ACC112 (cell line): ENCODE measurements around the gene ITFG2.

ENCODE experiments used
- H2AFZ ChIP-seq: fragments of 200-600 bp; sonication (generic); one replicate; pipeline ENCODE4 v1.6.0; 2017; ENCODE audit warnings: antibody characterized with exemption, low read length; ENCODE audit not compliant: unreplicated experiment
- H3K27ac ChIP-seq: fragments of 200-600 bp; sonication (generic); 2 replicates; pipeline ENCODE4 v1.5.1; 2014; ENCODE audit warnings: low read depth, mild to moderate bottlenecking, antibody characterized with exemption, low read length, moderate library complexity
- H3K27me3 ChIP-seq: fragments of 200-600 bp; sonication (generic); 2 replicates; pipeline ENCODE4 v1.6.1; 2014; ENCODE audit warnings: mild to moderate bottlenecking, antibody characterized with exemption, low read length, moderate library complexity, mixed read lengths; ENCODE audit not compliant: insufficient read depth
- H3K36me3 ChIP-seq: fragments of 200-600 bp; sonication (generic); 2 replicates; pipeline ENCODE4 v1.6.1; 2016; ENCODE audit warnings: mild to moderate bottlenecking, antibody characterized with exemption, low read length, moderate library complexity, mixed read lengths; ENCODE audit not compliant: insufficient read depth
- H3K4me1 ChIP-seq: fragments of 200-600 bp; sonication (generic); one replicate; pipeline ENCODE4 v1.6.1; 2016; ENCODE audit warnings: low read length, mixed read lengths; ENCODE audit not compliant: insufficient read depth, unreplicated experiment, control insufficient read depth
- H3K4me3 ChIP-seq: fragments of 200-600 bp; sonication (generic); 2 replicates; pipeline ENCODE4 v1.5.1; 2014; ENCODE audit warnings: mild to moderate bottlenecking, low read depth, low read length
- H3K79me2 ChIP-seq: fragments of 200-600 bp; sonication (generic); one replicate; pipeline ENCODE4 v1.6.0; 2016; ENCODE audit warnings: low read length; ENCODE audit not compliant: control insufficient read depth, unreplicated experiment, insufficient read depth

Gene ITFG2

GRCh38 chr12:2811801-2812200, 667 bp upstream of the ITFG2 start:
- Histone ChIP-seq H3K4me1 (peaks cover 6% of the 10 kb centered on the region), H3K27ac (0 out of 2 replicates have a peak overlapping the region, but pooled peaks have one; percentile 11), H3K79me2 (peaks cover 25% of the 10 kb centered on the region), H3K4me3 (peak overlapping the region; percentile 87), H2AFZ (no peak overlapping the region), H3K27me3 (no peaks in the 10 kb centered on the region), H3K36me3 (no peaks in the 10 kb centered on the region)

- H3K27me3 ChIP-seq = no peaks in the 10 kb centered on the region
- peak overlapping the region; percentile 78 for H3K27ac ChIP-seq
- peak overlapping the region; percentile 87 for H3K4me3 ChIP-seq
- H3K4me1 ChIP-seq = peaks cover 6% of the 10 kb centered on the region
- peak overlapping the region; percentile 77 for H2AFZ ChIP-seq
- H3K79me2 ChIP-seq = peaks cover 25% of the 10 kb centered on the region
- peaks cover 2% of the 10 kb centered on the region; the same call in 1 of the 2 replicates for H3K36me3 ChIP-seq
Observed at GRCh38 chr12:2813214-2814185, 1.0 kb downstream of the ITFG2 start.

- H2AFZ ChIP-seq = no peak overlapping the region
- peaks cover 9% of the 10 kb centered on the region for H3K79me2 ChIP-seq
- H3K36me3 ChIP-seq = peaks cover 7% of the 10 kb centered on the region; the same call in 1 of the 2 replicates
- no peaks in the 10 kb centered on the region for H3K27me3 ChIP-seq
- H3K27ac ChIP-seq = no peak overlapping the region
- H3K4me3 ChIP-seq = no peak overlapping the region
- H3K4me1 ChIP-seq = no peaks in the 10 kb centered on the region
Observed at GRCh38 chr12:2819810-2820209, 7.3 kb downstream of the ITFG2 start.

GRCh38 chr12:2820432-2820831, 8.0 kb downstream of the ITFG2 start:
- Histone ChIP-seq H3K36me3 (peaks cover 7% of the 10 kb centered on the region; the same call in 1 of the 2 replicates), H3K27me3 (no peaks in the 10 kb centered on the region), H2AFZ (no peak overlapping the region), H3K27ac (no peak overlapping the region), H3K4me3 (no peak overlapping the region), H3K79me2 (peaks cover 4% of the 10 kb centered on the region), H3K4me1 (no peaks in the 10 kb centered on the region)

GRCh38 chr12:2823483-2823882, 11.0 kb downstream of the ITFG2 start:
- Histone ChIP-seq H3K4me1 (no peaks in the 10 kb centered on the region), H3K27me3 (no peaks in the 10 kb centered on the region), H3K36me3 (0 out of 2 replicates have a peak, but pooled peaks cover 5% of the 10 kb centered on the region), H3K4me3 (no peak overlapping the region), H2AFZ (no peak overlapping the region), H3K79me2 (no peaks in the 10 kb centered on the region), H3K27ac (no peak overlapping the region)

GRCh38 chr12:2824541-2824940, 12.1 kb downstream of the ITFG2 start:
- H3K36me3 ChIP-seq = peaks cover 7% of the 10 kb centered on the region; the same call in 1 of the 2 replicates

GRCh38 chr12:2825132-2825531, 12.7 kb downstream of the ITFG2 start:
- Histone ChIP-seq H3K79me2 (no peaks in the 10 kb centered on the region), H3K4me3 (no peak overlapping the region), H3K27me3 (no peaks in the 10 kb centered on the region), H3K4me1 (no peaks in the 10 kb centered on the region), H2AFZ (no peak overlapping the region), H3K36me3 (peaks cover 7% of the 10 kb centered on the region; the same call in 1 of the 2 replicates), H3K27ac (no peak overlapping the region)

More at GRCh38 chr12:2824541-2824940, 12.1 kb downstream of the ITFG2 start:
- H3K27ac ChIP-seq = no peak overlapping the region
- no peaks in the 10 kb centered on the region for H3K79me2 ChIP-seq
- no peaks in the 10 kb centered on the region for H3K4me1 ChIP-seq
- no peak overlapping the region for H2AFZ ChIP-seq
- H3K27me3 ChIP-seq = no peaks in the 10 kb centered on the region
- no peak overlapping the region for H3K4me3 ChIP-seq

- peaks cover 7% of the 10 kb centered on the region; the same call in 1 of the 2 replicates for H3K36me3 ChIP-seq
- no peak overlapping the region for H3K27ac ChIP-seq
Observed at GRCh38 chr12:2826036-2826435, 13.6 kb downstream of the ITFG2 start.

GRCh38 chr12:2826721-2827515, 14.4 kb downstream of the ITFG2 start:
- Histone ChIP-seq H3K4me3 (no peak overlapping the region), H3K36me3 (peaks cover 7% of the 10 kb centered on the region; the same call in 1 of the 2 replicates), H3K27me3 (no peaks in the 10 kb centered on the region), H3K79me2 (no peaks in the 10 kb centered on the region), H3K27ac (no peak overlapping the region), H2AFZ (no peak overlapping the region), H3K4me1 (no peaks in the 10 kb centered on the region)

More at GRCh38 chr12:2826036-2826435, 13.6 kb downstream of the ITFG2 start:
- H3K4me1 ChIP-seq = no peaks in the 10 kb centered on the region
- H3K79me2 ChIP-seq = no peaks in the 10 kb centered on the region
- no peak overlapping the region for H2AFZ ChIP-seq
- H3K27me3 ChIP-seq = no peaks in the 10 kb centered on the region
- H3K4me3 ChIP-seq = no peak overlapping the region

GRCh38 chr12:2829275-2829674, 16.8 kb downstream of the ITFG2 start:
- Histone ChIP-seq H3K4me3 (no peak overlapping the region), H3K79me2 (no peaks in the 10 kb centered on the region), H3K36me3 (peaks cover 3% of the 10 kb centered on the region; the same call in 1 of the 2 replicates), H2AFZ (no peak overlapping the region), H3K4me1 (peaks cover 2% of the 10 kb centered on the region), H3K27ac (no peak overlapping the region), H3K27me3 (0 out of 2 replicates have a peak, but pooled peaks cover 3% of the 10 kb centered on the region)
